HG03439 (cell line): ENCODE measurements around the gene SLC39A11.

Experiments used
- ATAC-seq: cut with Tn5 transposase; IDR thresholded peaks from one replicate; pipeline ENCODE4 v1.9.1; 2021; ENCODE audit warnings: mild to moderate bottlenecking, moderate library complexity; ENCODE audit not compliant: unreplicated experiment

The SLC39A11 gene

GRCh38 chr17:72984145-72984925 is 108.2 kb downstream of the SLC39A11 start:
- ATAC-seq = no peak

DNA sequence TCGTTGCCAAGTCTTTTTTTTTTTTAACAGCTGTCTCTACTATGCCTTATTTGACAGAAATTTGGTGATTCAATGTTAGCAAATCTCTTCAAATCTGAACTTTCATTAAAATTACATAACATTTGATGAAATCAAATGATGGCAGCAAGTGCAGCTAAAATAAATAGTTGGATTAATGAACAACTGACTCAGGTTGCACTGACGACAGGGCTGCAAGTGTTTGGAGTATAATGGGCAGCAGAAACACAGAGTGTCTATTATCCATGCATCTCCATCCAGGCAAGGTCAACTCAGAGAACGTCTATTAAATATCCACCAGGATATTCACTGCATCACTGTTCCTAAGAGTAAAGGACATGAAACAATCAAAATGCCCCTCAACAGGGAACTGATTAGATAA is 109.8 kb downstream of the SLC39A11 start:
- no peak for ATAC-seq

GRCh38 chr17:72978593-72979218 is 113.8 kb downstream of the SLC39A11 start:
- no peak for ATAC-seq

GRCh38 chr17:72977771-72978417 is 114.6 kb downstream of the SLC39A11 start:
- ATAC-seq = no peak

- ATAC-seq = no peak
These were observed 115.3 kb downstream of the SLC39A11 start for GRCh38 chr17:72976971-72977770.

DNA sequence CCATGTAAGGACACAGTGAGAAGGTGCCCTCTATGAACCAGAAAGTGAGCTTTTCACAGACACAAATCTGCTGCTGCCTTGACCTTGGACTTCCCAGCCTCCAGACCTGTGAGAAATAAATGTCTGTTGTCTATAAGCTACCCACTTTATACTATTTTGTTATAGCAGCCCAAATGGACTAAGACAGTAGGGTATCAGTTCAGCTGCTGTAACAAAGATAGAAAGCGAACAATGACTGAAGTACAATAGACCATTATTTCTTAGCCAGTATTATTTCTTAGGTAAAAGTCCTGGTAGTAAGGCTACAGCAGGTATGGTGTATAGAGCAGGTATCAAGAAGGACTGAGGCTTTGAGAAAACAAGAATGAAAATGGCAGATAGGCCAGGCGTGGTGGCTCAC is 117.0 kb downstream of the SLC39A11 start:
- no peak for ATAC-seq

GRCh38 chr17:72974605-72975232 is 117.8 kb downstream of the SLC39A11 start:
- ATAC-seq = no peak

DNA sequence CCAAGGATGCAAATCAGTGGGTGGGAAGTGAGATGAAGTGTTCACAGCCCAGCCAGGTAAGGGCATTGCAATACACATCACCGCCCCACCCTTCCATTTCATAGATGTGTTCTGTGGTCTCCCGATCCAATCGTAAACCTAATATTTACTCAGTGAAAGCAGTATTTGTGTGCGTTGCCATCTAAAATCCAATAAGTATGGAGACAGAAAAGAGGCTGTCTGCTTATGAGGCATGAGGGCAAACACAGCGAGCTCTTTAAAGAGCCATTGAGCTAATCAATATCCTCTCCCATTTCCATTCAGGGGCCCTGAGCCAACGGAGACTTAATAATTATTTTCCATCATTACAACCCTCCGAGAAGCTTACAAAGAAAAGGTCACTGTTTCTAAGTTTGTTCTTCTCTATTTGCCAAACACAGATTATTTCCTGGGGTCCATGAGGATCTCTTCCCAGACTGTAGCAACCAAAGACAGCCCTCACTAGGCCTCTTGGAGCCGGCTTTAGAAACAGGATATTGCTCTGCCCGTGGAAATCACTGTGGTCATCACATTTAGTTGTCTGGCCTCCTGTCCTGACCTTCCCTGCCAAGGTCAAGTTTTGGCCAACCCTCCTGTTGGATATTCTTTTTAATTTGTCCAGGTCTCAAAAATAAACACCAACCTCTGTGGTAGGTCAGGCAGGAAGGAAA is 120.1 kb downstream of the SLC39A11 start:
- no peak for ATAC-seq

DNA sequence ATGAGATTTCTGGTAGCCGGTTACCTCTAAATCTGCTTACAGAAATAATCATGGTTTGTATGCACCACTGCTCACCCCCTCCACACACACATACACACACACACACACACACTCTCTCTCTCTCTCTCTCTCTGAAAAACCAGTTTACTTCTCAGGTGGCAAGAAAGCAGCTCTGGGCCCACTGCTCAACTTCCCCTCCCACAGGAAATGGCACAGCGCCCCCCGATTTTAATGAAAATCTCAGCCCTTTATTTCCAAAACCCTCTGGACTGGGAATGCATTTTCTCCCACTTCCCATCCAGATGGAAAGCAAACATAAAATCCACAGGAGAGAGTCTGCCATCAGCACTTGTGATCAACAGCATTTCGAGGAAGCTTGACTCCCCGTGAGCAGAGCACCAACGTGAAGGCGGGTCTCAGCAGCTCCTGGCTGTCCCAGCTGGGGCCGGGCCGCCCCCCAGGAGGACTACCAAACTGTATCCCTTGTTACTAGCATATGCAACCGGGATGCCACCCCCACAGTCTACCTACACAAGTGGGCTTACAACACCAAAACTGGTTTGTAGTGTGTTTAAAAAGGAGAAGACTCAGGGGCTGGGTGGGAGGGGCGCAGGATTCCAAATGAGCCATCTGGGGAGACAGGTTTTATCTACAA is 121.1 kb downstream of the SLC39A11 start:
- ATAC-seq = no peak

DNA sequence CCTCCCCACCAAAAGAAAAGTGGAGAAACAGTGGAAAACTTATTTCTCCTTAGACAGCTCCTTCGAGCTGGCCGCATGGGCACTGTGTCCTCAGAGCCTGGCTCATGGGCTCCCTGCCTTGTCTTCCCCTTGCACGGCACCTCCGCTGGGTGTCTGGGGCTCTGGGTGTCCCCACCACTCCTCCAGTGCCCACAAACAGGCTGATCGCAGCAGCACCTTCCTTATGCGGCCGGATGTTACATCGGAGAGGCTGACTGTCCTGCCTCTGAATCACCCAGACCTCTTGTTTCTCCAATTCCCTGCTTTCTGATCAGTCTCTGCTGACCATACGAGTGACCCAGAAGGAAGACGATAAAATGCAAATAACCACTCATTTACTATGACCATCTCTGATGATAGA is 121.7 kb downstream of the SLC39A11 start:
- no peak for ATAC-seq

DNA sequence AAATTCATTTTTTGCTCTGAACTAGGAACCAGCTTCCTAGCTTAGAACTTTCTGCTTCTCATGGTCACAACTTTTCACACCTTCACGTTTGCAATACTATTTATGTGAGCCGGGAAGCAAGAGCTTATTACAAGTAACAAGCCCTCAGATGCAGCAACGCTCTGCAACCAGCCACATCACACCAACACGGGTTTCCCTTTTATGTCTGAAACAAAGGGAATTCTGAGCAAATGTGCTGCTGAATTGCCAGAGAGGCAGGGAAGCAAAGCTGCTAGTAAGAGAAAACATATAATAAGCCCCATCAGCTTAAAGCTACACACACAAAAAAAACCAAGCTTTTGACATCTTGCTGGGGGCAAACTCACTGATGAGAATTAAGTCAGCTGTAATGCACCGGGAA is 122.2 kb downstream of the SLC39A11 start:
- ATAC-seq = no peak

DNA sequence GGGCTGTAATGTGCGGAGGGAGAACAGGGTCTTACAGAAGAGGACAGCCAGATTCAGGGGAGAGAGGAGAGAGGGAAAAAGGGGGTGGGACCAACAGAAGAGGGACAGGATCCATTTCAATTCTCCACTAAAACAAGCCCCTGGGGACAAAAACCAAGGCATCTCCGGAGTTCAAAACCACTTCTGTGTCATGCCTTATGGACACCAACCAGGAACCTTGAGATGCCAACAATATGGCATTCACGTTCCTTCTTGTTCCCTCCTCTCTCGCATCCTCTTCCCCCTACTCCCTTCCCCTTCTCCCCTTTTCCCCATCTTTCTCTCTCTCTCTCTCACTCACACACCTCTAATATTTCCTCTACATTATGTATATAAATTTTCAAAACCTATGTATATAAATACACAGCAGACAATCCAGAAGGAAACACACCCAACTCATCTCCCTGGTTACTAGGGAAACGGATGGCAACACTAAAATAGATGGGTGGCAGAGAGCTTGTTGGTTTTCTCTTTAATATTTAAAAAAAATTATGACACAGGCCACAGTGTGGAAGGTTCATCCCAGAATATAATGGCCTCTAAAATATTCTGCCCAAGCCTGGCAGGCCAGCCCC is 123.1 kb downstream of the SLC39A11 start:
- ATAC-seq = no peak

GRCh38 chr17:72968798-72969197 is 123.7 kb downstream of the SLC39A11 start:
- no peak for ATAC-seq

GRCh38 chr17:72967977-72968585 is 124.4 kb downstream of the SLC39A11 start:
- no peak for ATAC-seq

DNA sequence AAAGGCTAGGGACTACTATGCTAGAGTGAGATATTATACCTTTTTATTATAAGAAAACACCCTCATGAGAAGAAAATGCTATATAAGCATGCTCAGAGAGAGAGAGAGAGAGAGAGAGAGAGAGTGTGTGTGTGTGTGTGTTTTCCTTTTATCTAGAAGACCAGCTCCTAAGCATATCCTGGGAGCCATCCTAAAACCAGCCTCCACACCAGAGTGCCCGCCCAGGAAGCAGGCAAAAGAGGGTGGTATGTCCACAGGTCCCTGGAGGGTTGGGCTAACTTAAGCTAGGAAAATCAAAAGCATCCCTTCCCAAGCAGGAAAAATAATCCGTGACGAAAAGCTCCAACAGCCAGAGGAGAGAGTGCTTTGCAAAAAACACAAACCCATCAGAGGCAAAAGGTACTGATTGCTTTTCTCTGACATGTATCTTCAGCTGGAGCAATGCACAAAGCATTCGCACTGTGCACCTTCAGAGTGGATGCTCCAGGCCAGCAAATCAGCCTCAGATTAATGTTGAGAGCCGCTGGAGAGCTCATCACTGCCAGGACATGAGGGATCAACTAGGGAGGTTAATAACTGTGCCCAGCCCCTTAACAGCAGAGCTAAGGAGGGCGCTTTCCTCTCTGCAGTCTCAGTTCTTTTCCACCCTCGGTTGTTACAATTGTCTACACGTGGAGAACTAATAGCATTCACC is 125.1 kb downstream of the SLC39A11 start:
- ATAC-seq = no peak

DNA sequence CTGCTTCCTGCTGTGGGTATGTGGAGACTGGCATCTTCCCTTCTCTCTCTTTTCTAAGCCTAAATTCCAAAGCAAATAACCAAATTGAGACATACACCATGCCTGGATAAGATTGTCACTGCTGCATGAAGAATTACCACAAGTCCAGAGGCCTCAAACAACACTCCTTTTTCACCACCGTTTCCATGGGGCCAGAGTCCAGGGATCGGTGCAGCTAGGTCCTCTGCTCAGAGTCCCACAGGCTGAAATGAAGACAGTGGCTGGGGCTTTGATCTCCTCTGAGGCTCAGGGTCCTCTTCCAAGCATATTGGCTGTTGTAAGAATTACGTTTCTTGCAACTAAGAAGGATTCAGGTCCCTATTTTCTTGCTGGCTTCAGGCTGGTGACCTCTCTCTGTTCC is 130.4 kb downstream of the SLC39A11 start:
- ATAC-seq = no peak

GRCh38 chr17:72955391-72956140 is 136.9 kb downstream of the SLC39A11 start:
- ATAC-seq = no peak

DNA sequence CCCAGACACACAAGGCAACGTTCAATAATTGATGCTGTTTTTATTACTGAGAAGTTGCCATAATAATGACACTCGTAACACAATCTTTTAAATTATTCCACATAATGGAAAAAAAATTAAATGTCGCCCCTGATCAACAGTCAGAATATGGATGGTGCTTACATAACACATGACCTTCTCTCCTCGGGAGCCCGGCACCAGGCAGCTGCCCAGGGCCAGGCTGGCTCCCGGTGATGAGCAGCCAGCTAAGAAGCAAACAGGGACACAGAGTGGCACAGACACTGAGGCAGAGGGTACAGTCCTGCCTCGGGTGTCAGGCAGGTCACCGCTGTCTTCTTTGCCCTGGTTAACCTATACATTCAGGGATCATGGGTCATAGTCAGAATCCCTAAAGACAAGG is 137.9 kb downstream of the SLC39A11 start:
- no peak for ATAC-seq
